SK-N-MC (cell line): ENCODE measurements around the gene PGRMC1.

Experiments used
- EZH2 ChIP-seq: fragments of 200-600 bp; sonication (generic); IDR thresholded peaks from one replicate; pipeline ENCODE4 v1.6.1; 2017; ENCODE audit warnings: antibody characterized with exemption
- POLR2AphosphoS5 ChIP-seq: IDR thresholded peaks from 2 replicates; pipeline ENCODE4 v1.6.1; 2012; ENCODE audit warnings: mild to moderate bottlenecking, low read depth, low read length, borderline replicate concordance

GRCh38 chrX:119190091-119190681, 45.9 kb upstream of the PGRMC1 start:
- TF ChIP-seq POLR2AphosphoS5 = no peak
- TF ChIP-seq EZH2 = no peak
